ENCODE data around the gene ABCC9.

ABCC9 gene

DNA sequence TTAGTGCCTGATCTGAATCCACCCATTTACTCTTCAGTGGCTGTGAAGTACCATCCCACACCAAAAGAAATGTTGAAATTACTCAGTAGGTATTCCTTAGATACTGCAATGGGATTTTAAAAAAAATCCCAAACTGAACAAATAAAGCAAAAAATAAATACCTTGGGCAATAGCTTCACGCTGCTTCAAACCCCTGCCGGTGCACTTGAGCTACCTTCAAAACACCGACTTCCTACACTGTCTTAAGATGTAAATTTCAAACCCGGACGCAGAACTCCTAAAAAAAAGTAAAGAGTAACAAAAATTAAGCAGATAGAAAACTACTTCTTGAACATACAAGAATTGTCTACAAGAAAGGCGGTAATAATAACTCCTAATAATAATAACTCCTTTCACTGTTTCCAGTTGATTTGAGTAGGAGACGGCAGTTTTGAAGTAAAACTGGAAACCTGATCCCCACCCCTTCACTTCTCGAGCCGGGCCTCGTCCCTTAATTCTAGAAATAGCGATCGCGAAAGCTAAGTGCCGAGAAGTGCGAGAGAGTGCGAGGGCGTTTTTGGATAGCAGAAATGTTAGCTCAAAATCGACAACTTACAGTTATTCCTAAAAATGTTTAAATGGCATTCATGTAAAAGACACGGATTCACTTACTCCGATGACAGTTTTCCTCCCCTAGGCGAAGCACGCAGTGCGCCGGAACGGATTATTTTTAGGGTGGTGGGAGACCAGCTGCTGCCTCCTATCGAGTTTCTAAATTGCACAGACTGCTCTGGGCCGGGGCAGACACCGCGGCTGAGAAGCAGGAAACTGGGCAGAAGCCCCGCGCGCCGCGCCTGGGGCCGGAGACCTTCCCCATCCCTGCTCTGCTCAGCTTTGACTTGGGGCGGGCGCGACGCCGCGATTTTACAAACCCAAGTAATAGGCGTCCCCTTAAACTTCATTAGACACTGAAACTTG is at the start of gene ABCC9:
Gene ABCC9 (minus strand): TSS at position 878 of the 957 bp plus-strand sequence. CDS start 4,752 bp downstream, outside the sequence.
- no peak for DNase-seq (ENCODE audit: low read depth, low spot score)

DNA sequence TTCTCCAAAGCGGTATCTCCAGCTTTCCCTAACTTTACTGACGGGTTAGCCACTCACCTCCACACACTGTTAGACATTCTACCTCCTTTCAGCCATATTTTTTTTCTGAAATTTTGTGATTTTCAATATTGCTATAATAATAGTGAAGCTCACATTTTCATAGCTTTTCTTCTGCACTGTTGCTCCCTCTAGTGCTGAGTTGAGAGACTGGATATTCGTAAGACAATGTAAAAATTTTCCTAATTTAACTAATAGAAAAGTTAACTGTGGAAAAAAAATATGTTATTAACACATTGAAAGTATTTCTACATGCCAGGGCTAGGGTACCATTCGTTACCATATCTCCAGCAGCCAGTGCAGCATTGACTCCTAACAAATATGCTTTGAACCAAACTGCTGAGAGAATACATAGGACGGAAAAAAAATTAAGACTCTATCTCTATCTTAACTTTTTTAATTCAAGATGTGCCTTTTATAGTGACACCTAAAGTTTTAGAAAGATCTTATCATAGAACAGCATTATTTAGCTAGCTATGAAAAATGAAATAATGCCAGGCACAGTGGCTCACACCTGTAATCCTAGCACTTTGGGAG is 48.7 kb upstream of the ABCC9 start:
- no peak for DNase-seq (ENCODE audit: low read depth, low spot score)

DNA sequence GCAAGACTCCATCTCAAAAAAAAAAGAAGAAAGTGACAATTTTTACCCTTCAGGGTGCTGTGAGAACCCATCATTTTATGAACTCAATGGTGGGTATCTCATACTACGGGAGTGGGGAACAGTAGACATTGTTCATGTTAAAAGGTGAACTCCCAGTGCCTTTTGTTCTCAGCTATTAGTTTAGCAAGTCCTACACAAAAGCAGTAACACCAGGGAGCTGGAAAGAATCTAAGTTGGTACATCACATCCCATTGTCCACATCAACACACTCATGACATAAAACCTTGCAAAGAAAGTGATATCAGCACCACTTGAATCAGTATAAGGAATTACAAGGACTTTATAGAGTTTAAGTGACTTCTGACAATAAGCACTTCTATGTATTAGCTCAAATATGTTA is 47.4 kb upstream of the ABCC9 start:
- no peak for DNase-seq (ENCODE audit: low read depth, low spot score)

DNA sequence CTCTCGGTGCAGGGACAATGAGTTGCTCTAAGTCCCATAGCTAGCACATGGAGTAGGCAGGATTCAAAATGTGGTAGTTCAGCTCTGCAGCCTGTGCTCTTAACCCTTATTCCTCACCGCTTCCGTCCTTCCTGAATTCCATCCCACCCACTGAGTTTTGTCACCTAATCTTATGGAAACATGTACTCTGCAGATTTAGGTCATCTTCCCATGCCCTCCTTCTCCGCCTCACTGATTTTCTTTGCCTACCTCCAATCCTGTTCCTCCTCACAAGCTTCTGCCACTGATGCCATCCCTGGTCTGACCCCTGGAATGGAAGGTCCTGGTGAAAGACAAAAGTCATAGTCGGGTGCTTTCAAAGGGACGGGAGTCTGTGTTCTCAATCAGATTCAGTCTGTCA is 46.5 kb upstream of the ABCC9 start:
- no peak for DNase-seq (ENCODE audit: low read depth, low spot score)

DNA sequence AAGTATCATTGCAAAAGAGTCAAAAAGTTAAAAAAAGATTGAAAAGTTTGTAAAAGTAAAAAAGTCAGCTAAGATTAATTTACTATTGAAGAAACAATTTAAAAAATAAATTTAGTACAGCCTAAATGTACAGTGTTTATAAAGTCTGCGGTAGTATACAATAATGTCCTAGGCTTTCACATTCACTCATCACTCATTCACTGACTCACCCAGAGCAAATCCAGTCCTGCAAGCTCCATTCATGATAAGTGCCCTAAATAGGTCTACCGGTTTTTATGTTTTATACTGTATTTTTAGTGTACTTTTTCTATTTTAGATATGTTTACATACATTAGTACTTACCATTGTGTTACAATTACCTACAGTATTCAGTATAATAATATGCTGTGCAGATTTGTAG is 43.9 kb upstream of the ABCC9 start:
- no peak for DNase-seq (ENCODE audit: low read depth, low spot score)

DNA sequence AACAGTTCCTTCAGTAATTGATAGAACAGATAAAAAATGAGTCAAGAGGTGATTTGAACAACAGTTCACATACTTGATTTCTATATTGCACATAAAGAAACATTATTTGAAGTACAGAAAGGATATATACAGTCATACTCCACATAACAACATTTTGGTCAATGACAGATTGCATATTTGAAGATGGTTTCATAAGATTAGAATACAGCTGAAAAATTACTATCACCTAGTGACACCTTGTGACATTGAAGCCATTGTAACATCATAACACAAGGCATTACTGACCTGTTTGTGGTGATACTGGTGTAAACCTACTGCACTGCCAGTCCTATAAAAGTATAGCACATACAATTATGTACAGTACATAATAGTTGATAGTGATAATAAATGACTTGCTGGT is 43.1 kb upstream of the ABCC9 start:
- no peak for DNase-seq (ENCODE audit: low read depth, low spot score)

DNA sequence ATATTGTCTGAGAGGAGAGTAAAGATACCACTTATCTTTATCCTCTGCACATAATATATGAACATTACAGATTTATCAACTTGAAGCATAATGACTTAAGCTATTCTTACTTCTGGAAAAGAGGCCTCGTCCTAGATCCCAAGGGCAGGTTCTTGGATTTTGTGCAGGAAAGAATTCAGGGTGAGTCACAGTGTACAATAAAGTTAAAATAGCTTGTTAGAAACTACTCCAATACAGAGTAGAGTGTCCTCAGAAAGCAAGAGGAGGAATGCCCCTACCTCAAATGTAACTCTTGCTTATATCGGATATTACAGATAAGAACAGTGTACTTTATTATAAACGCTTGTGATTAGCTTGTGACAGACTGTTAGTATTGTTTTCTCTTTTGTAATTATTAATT is 41.9 kb upstream of the ABCC9 start:
- DNase-seq (ENCODE audit: low read depth, low spot score): no peak

DNA sequence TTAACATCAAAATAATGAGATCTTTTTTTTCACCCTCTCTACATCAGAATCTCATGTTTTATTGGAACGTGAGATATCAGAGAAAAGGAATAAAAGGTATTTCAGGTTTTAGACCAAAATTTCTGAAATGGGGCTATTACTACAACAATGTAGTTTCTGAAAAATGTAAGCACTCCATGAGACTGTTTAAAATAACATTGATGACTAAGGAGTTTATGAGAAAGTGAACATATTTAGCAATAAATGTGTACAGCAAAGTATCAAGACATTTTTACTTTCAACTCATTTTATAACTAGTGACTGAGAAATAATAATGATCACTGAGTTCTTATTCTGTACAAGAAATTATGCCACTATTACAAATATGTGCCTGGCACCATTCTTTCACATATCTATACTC is 39.3 kb upstream of the ABCC9 start:
- DNase-seq (ENCODE audit: low read depth, low spot score): no peak

DNA sequence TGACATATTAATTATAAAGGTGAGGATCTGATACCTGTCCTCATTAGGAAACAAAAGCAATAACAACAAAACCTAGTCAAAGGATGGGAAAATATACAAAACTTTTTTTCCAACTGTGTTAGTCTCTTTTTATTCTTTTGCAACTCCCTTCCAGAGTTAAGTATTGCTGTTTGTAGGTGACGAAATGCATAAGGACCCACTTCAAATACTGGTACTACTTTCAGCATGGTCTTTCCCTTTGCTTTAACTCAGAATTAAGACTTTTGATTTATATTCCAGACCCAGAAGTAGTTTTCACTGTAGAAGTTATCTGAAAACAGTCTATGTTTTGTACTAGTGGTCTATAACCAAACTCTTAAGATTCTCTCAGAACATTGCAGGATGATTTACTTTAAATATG is 34.1 kb upstream of the ABCC9 start:
- no peak for DNase-seq (ENCODE audit: low read depth, low spot score)

DNA sequence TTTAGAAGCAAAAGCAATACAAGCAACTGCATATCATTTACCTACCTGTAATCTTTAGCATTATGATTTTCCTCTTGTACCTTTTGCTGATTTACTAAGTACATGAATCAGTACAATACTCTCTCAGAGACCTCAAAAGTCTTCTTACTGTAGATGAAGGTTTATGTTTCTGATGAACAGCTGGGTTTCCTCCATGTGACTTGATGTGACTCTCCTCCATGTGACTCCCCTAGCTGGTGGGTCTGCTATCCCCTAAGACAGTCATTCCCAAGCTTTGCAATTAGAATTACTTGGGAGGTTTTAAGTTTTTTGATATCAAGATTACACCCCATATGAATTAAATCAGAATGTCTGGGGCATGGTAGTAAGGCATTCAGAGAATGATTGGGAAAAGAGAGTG is 32.0 kb upstream of the ABCC9 start:
- DNase-seq (ENCODE audit: low read depth, low spot score): no peak

DNA sequence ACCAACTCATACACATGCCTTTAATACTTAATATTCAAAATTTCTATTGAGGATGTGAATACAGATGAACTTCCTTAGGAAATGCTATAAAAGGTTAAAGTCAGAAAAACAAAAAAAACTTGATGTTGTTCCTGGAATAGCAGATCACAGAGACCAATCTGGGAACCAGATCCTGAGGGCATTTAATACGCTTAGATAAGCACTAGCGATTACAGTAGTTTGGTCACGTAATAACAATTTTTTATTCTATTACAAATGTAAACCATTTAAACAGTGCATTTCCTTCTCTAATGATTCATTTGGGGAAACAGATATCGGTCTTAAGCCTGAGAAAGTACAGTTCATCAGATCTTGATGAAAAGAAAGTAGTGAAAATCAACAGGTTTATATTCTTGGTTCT is 30.8 kb upstream of the ABCC9 start:
- no peak for DNase-seq (ENCODE audit: low read depth, low spot score)

DNA sequence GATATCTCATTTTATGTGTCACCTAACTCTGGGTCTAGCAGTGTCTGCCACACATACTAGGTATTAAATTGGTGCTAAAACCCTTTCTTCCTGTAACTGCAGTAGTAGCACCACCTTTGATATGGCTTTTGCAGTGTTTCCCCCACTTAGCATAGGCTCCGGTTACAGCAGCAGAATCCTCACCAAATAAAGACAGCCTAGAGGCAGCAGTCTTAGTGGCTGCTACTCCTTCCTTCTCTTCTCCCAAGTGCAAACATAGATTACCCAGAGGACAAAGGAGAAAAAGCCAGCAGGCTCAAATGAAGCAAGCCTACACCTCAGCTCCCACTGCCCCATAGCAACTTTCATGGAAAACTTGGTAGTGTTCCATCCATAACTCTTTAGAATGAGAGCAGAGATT is 30.1 kb upstream of the ABCC9 start:
- DNase-seq (ENCODE audit: low read depth, low spot score): no peak

DNA sequence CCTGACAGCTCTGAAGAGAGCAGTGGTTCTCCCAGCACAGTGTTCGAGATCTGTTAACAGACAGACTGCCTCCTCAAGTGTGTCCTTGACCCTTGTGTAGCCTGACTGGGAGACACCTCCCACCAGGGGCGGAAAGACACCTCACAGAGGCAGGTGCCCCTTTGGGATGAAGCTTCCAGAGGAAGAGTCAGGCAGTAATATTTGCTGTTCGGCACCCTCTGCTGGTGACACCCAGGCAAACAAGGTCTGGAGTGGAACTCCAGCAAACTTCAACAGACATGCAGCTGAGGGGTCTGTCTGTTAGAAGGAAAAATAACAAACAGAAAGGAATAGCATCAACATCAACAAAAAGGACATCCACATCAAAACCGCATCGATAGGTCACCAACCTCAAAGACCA is 21.6 kb upstream of the ABCC9 start:
- no peak for DNase-seq (ENCODE audit: low read depth, low spot score)

DNA sequence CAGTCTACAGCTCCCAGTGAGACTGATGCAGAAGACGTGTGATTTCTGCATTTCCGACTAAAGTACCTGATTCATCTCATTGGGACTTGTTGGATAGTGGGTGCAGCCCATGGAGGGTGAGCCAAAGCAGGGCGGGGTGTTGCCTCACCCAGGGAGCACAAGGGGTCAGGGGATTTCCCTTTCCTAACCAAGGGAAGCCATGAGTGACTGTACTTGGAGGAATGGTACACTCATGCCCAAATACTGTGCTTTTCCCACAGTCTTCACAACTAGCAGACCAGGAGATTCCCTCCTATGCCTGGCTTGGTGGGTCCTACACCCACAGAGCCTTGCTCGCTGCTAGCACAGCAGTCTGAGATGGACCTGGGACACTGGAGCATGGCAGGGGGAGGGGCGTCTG is 21.0 kb upstream of the ABCC9 start:
- DNase-seq (ENCODE audit: low read depth, low spot score): no peak

DNA sequence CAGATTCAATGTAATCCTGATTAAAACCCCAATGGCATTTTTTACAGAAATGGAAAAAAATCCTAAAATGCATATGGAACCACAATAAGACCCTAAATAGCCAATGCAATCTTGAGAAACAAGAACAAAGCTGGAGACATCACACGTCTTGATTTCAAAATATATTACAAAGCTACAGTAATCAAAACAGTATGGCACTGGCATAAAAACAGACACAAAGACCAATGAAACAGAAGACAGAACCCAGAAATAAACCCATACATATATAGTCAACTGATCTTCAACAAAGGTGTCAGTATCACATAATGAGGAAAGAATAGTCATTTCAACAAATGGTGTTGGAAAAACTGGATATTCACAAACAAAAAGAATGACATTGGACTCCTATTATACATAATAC is 9.4 kb upstream of the ABCC9 start:
- DNase-seq (ENCODE audit: low read depth, low spot score): no peak

DNA sequence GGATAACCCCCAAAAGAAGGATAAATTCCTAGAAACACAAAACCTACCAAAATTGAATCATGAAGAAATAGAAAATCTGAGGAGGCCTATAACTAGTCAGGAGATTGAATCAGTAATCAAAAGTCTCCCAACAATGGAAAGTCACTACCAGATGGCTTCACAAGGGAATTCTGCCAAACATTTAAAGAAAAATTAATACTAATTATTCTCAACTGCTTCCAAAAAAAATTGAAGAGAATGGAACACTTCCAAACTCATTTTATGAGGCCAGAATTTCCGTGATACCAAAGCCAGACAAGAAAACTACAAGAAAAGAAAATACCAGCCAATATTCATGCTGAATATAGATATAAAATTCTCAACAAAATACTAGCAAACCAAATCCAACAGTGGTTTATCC is 7.8 kb upstream of the ABCC9 start:
- DNase-seq (ENCODE audit: low read depth, low spot score): no peak

DNA sequence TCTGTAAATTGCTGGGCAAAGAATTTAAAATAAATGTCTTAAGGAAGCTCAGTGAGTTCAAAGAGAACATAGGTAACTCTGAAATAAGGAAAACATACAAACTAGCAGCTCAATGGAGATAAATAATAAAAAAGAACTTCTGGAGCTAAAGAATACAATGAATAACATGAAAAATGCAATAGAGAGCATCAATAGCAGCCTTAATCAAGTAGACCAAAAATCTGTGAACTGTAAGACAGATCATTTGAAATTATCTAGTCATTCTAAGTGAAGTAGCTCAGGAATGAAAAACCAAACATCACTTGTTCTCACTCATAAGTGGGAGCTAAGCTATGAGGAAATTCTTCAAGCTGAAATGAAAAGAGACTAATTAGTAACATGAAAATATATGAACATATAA is 5.8 kb upstream of the ABCC9 start:
- DNase-seq (ENCODE audit: low read depth, low spot score): no peak

DNA sequence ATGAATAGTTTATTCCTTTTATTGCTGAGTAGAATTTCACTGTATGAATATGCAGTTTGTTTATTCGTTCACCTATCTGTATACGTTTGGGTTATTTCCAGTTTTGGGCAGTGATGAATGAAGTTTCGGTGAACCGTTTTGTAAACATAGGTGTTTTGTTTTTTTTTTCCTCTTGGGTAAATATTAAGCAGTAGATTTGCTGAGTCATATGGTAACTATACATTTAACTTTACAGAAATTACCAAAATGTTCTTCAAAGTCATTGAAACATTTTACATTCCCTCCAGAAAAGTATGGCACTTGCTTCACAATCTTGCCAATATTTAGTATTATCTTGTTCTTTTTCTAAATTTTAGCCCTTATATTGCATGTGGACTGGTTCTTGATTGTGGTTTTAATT is 3.8 kb upstream of the ABCC9 start:
- no peak for DNase-seq (ENCODE audit: low read depth, low spot score)

DNA sequence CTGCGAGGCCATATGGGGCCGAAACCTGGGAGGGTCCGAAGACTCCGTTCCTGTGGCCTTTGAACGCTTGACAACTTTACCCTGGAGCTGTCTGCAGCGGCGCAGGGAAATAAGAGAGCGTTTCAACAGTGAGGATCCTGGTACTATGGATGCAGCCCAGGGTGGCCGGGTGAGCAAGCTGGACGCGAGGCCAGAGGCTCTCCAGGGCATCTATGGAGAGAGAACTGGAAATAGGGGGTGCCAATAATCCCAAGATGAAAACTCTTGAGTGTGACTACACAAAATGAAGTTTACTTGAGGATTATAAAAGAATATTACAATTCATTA is 1.1 kb upstream of the ABCC9 start:
- no peak for DNase-seq (ENCODE audit: low read depth, low spot score)

DNA sequence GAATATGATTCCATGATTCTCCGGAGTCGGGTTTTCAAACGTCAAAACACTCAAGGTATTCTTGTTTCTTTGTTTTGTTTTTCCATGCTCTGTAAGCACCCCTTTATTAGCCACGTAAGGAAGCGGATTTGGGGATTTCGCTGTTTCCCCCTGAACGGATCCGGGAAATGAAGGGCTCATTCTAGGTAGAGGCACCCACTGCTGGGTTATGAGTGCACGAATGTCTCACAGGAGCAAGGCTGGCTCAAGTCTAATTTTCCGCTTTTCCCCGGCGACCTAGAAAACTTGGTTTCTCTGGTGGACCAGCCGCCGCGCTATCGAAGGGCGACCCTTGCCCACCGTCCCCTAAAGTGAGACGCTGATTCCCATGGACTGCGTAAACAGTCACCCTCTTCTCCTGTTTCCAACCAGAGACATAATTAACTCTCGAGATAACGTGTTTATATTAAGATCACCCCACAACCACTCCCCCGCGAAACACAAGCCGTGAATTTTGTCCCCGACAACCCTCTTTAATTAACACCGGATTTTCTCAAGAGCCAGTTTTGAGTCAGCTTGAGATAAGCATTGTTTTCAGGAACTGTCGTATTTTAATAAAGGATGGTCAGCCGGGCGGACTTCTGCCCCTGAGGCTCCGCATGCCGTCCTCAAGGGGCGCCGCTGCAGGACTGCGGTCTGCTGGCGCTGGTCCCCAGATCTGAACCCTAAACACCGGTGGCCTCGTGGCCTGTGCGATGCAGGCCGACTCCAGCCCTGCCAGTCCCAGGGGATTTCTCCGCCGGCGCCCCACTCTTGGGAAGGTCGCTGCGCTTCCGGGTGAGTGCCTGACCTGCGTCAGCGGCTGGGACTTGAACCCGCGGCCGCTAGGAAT is 515 bp upstream of the ABCC9 start:
- DNase-seq (ENCODE audit: low read depth, low spot score): no peak

DNA sequence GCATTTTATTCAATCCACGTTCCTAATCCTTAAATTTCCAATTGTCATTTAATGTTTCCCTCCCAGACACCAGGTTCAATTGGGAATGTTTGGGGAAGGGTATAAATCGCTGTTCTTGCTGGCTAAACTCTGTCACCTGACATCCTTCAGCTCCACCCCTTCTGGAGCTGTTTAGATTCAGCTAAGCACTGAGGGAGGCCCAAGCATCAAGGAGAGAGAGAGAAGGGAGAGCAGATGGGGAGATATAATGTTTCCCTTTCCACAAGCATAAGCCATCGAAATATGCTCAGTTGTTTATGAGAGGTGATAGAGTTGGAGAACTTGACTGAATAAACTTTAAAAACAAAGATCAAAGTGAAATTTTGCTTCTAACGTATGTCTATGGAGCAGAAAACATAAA is 1.8 kb downstream of the ABCC9 start:
- DNase-seq (ENCODE audit: low read depth, low spot score): no peak

DNA sequence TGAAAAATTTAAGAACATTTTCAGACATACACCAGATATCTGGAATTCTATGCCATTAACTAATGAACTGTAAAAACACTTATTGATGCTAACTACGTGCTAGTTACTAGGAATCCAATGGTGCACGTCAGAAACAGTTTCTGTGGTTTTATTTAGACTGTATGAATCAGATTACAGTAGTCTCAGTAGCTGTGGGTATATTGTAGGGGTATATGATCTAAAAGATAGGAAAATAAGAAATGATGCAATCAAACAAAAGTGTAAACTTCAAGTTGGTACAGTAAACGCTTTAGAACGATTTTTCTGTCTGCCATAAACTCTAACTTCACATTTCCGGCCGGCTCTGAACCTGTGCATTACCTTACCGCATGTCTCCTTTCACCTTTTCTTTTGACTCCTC is 2.3 kb downstream of the ABCC9 start:
- no peak for DNase-seq (ENCODE audit: low read depth, low spot score)

DNA sequence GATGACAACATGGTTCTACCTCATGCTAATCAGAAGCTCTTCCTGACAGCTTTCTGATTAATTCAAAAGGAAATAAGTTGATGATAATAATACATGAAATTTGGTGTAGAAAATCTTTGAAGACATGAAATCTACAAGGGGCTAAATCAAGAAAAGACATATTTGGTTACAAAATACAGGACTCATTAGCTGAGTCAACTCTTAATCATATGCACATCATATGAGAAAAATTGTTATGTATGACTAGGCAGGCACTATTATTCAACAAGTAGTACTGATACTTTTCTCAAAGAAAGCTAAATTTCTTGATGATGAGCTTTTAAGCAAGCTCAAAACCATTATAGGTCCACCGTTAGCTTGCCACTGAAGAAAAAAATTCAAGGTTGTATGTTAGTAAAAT is 7.1 kb downstream of the ABCC9 start:
- DNase-seq (ENCODE audit: low read depth, low spot score): no peak
